ENCODE data around the gene SPAG16.

The SPAG16 gene

DNA sequence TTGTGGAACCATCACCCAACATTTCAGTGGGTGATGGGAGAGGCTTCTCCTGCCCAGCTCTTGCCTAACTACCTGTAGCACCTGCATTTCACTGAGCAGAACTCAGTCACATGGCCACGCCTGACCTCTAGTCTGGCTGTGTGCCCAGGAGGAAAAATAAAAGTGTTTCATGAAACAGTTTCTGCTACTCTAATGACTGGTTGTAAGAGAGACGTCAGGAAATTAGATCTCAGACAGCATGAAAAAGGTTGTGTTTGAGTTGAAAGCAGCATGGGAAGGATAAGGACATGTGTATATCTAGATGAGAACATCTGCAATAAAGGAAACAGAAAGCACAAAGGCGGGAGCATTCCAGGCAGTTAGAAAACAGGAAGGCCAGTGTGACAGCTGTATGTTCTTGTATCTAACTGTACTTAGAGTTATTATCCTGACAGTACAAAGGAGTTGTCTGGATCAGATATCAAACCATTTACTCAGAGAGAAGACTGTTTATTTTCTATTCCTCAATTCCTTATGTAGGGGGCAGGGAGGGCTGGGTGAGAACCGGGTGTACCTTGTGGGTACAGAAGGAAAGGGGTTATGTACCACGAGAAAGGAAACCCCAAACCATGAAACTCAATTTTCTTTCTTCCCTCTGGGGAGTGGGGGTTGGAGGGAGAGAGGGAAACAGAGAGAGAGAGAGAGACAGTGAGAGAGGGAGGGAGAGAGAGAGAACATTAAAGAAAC lies 819.2 kb downstream of the SPAG16 start:
- DNase-seq = no peak

- no peak for DNase-seq
Measured at GRCh38 chr2:214104219-214104618, 820.0 kb downstream of the SPAG16 start.

GRCh38 chr2:214104967-214105366 lies 820.7 kb downstream of the SPAG16 start:
- DNase-seq = no peak

GRCh38 chr2:214107726-214108125 lies 823.5 kb downstream of the SPAG16 start:
- DNase-seq = no peak

DNA sequence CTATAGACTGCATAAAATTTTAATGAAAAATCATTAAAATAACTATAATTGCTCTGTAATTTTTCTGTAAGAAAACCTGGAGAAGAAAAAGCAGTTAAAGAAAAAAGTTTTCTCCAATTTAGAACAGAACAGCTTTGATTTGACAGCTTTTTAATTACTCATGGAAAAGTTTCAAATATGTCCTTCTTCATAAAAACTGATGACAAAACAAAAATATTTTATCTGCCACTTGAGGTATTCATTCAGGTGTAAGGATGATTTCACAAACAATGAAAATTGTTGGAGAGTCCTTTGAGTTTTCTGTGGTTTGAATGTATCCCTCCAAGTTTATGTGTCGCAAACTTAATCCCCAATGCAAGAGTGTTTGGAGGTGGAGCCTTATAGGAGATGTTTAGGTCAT lies 824.3 kb downstream of the SPAG16 start:
- DNase-seq = no peak

DNA sequence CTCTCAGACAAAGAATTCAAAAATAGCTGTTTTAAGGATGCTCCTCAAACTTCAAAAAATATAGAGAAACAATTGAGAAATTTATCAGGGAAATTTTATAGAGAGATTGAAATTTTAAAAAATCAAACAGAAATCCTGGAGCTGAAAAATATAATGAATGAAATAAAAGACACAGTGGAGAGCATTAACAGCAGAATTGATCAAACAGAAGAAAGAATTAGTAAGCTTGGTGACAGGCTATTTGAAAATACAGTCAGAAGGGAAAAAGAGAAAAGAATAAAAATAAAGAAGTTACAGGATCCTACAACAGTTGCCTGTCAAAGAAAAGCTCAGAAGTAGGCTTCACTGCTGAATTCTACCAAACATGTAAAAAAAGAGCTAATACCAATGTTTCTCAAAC lies 832.8 kb downstream of the SPAG16 start:
- no peak for DNase-seq

DNA sequence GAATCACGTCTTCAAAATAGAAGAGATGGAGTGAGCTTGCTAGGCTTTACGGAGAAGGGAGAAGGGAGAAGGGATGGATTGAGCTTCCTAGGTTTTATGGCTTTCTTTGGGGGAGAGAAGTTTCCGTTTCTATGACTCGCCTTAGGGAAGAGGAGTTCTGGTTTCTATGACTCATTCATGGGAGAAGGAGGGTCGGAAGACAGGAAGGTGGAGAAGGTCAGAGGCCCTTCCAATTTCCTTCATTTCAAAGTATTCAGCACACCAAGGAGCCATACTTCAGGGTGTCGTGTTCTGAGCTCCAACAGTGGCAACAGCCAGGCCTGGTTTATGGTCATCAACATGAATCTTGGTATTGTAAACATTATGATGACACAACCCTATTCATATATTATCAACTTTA lies 841.9 kb downstream of the SPAG16 start:
- no peak for DNase-seq

DNA sequence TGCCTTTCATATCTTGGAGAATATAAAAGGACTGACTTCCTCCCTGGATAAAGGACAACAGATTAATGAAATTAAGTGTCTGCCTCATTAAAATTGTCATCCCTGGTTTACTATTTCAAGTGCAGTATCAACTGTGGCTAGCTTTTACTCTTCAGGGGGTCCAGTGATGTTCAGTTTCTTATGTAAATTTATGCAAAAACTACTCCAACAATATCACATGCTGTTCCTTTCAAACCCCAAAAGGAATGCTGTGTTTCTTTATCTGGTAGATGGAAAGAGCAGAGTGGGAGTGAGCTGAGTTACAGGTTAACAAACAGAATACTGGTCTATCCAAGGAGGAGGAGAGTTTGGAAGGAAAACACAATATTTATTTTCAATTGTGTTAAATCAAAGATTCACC lies 842.9 kb downstream of the SPAG16 start:
- no peak for DNase-seq

DNA sequence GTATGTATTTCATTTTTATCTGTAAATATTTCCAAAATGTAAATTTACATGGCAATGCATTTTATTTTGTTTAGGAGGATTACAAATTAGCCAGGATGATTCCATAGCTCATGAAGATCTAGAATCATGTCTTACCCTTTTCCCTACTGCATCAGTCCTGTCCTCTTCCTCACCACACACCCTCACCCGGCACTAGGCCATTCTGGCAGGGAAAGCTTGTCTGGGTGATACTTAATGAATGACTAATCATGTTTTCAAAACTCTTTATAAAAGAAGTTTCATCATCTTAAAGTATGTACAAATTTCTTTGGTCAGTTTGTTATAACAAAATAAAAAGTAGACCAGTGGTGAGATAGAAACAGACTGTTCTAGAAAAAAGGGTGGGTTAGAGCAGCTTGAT lies 843.3 kb downstream of the SPAG16 start:
- no peak for DNase-seq

DNA sequence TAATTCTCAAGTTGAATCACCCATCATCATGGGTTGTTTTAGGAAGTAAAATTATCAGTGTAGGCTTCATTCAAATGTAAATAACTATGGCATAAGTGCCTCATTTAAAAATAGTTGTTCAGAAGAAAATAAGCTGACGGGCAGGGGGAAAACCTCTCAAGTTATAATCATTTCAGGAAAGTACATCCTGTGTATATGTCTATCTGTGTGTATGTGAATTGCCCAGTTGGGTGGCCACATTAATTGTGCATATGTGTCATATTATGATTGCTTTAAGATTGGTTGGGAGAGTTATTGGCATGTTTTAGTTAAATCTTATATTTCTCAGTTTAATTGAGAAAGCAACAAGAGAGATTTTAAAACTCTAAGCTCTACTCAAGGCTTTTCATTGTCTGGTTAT lies 843.8 kb downstream of the SPAG16 start:
- DNase-seq = no peak

GRCh38 chr2:214130114-214130513 lies 845.9 kb downstream of the SPAG16 start:
- DNase-seq = no peak

DNA sequence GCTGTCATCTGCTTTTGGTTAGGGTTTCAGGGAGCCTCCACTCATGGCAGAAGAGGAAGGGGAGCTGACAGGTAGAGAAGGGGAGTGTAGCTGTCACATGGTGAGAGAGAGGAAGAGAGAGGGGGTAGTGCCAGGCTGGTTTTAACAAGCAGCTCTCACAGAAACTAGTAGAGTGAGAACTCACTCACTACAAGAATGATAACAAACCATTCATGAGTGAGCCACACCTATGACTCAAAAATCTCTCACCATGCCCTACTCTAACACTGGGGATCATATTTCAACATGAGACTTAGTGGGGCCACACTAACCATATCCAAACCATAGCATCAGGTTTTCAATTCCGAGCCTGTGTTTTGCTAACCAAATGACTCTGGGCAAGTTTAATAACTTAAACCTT lies 851.7 kb downstream of the SPAG16 start:
- no peak for DNase-seq

DNA sequence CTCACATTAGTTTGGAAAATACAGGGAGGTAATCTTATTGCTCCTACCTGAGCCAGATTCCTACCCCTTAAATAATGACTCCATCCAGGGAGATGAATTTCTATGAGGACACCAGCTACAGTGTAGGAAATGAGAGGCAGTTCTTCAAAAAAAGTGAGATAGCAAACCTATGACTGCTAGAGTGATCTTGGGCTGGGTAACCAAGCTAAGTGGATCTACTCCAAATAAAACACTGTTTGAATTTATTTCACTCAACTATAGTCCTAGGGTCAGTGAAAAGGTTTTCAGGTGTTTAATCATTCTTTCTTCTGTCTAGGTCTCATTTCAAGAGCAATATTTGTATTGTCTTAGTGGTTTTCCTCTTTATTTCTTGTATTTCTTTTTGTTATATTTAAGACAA lies 854.5 kb downstream of the SPAG16 start:
- no peak for DNase-seq

DNA sequence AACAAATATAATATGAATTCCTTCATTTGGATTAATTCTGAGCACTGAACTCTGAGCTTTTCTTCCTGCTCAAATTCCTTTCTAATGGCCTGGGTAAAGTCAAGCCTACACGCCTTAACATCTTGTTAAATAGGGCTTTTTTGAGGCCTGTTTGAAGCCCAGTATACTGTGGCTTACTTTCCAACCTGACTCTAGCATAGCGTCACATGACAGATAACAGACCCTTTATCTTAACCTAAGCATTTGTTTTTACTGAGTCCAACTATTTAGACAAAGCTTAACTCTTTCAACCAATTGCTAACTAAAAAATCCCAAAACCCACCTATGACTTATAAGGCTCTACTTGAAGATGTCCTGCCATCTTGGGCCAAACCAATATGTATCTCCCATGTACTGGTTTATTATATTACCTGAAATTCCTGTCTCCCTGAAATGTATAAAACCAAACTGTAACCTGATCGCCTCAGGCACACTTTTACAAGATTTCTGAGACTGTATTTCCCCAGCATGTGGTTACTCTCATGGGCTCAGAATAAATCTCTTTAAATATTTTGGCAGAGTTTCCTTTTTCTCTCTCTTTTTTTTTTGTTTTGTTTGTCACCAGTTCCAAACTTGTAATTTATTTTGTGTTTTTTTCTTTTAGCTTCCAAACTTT lies 855.5 kb downstream of the SPAG16 start:
- DNase-seq = no peak

GRCh38 chr2:214156971-214157370 lies 872.7 kb downstream of the SPAG16 start:
- no peak for DNase-seq

DNA sequence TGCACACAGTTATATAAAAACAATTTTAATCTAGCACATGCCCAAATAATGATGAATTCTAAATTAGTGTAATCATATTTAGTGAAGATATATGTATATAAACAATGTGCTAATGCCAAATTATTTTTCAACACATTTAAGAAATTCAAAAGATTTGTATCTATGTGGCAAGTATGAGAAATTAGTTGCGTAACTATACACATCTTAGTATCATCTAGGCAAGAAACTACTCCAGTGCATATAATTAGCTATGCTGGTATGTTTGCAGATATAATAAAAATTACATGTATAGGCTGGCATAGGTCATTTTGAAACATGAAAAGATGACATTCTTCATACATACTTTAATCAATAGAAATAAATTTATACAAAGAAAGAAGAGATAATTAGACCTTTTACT lies 874.6 kb downstream of the SPAG16 start:
- no peak for DNase-seq

GRCh38 chr2:214169281-214169680 lies 885.0 kb downstream of the SPAG16 start:
- no peak for DNase-seq

- DNase-seq = no peak
Measured at GRCh38 chr2:214169736-214170135, 885.5 kb downstream of the SPAG16 start.

DNA sequence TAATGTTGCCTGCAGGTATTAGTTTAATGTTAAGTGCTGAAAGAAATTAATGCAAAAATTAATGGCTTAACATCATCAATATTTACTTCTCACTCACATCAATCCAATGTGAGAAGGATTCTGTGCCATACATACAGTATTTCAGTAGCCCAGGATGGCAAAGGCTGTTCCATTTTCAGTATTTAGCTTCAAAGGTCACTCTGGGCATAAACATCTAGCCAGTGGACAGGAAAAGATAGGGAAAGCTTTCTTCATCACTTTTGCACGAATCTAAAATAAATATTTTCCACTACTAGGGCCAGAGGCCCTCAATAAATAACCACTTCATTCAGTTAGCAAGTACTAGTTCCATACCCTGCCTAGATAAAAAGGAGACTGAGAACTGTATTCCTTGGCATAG lies 890.3 kb downstream of the SPAG16 start:
- no peak for DNase-seq

DNA sequence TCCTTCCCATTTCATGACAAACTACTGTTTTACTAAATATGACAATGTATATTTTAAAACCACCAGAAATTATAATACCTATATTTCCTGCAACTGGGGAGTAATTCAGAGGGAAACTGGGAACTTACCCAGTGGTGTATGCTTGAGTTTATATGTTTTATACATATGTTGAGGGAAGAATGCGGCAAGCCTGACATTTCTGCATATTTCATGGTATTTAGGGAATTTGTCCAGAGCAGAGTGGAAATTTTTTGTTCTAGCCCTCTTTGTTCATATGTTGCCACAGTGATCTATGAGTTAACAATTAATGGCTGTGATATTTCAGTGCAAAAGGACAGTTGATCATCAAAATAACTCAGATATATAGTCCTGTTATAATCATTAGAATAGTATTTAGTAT lies 895.8 kb downstream of the SPAG16 start:
- DNase-seq = no peak

DNA sequence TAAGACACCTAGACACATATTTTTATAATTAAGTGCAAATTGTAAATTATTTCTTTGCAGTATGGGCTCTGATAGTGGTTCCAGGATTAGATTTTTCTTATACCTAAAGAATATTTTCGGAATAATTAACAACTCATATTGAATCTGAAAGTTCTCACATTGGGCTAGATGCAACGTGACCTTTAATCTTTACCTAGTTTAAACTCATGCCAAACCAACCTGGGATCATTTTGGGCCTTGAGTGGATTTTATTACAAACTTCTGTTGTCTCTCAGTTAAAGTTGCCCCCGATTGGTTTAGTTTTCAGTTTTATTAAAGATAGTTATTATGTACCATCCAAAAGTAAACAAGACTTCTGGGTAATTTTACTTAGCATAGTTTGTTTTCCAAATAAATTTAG lies 896.4 kb downstream of the SPAG16 start:
- no peak for DNase-seq

GRCh38 chr2:214184461-214184860 lies 900.2 kb downstream of the SPAG16 start:
- DNase-seq = no peak

GRCh38 chr2:214185546-214185945 lies 901.3 kb downstream of the SPAG16 start:
- no peak for DNase-seq

- DNase-seq = no peak
Measured at GRCh38 chr2:214192711-214193110, 908.4 kb downstream of the SPAG16 start.

DNA sequence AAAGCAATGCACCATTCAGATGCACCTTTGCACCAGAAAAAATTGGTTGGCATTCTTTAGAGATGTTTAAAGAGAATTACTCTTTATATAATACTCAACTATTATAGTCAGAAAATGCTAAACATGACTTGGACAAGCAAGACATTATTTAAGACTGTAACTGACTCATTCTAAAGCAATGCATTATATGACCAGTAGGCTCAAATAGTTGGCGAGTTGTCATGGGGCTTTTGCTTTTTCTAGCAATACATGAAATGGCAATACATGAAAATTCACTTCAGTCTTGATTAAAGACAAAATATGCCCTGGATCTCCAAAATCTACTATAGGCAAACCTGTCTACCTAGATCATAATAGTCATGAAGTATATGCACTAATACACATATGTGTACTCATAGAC lies 909.7 kb downstream of the SPAG16 start:
- no peak for DNase-seq

All from stimulated activated CD8-positive, alpha-beta memory T cell treated with anti-CD3 and anti-CD28 coated beads, Interleukin-4, amount 100 ng/mL, for 48 hours (primary cell).